GM21447 (cell line): ENCODE data around the gene APH1B.
"Not testable (repeated sequence)": the region's sequence is repeated elsewhere in the genome, so short reads cannot be mapped to it uniquely, and the experiment has no call there.

ENCODE experiments used
- ATAC-seq: cut with Tn5 transposase; IDR thresholded peaks from one replicate; pipeline ENCODE4 v1.9.1; 2021; ENCODE audit not compliant: unreplicated experiment

Gene APH1B

GRCh38 chr15:63295341-63295740 is 17.9 kb downstream of the APH1B start:
- no peak for ATAC-seq

GRCh38 chr15:63296195-63296594 is 18.8 kb downstream of the APH1B start:
- ATAC-seq, result no peak

- ATAC-seq, result no peak
These were observed 22.7 kb downstream of the APH1B start for GRCh38 chr15:63299943-63300575.

GRCh38 chr15:63301088-63301487 is 23.7 kb downstream of the APH1B start:
- no peak for ATAC-seq

- no peak for ATAC-seq
These were observed 27.9 kb downstream of the APH1B start for GRCh38 chr15:63305260-63305659.

GRCh38 chr15:63306492-63307073 is 29.2 kb downstream of the APH1B start:
- no peak for ATAC-seq

GRCh38 chr15:63308491-63308890 is 31.1 kb downstream of the APH1B start:
- ATAC-seq, result no peak

- ATAC-seq, result no peak
These were observed 31.5 kb downstream of the APH1B start for GRCh38 chr15:63308947-63309346.

- ATAC-seq, result no peak
These were observed 33.2 kb downstream of the APH1B start for GRCh38 chr15:63310646-63311045.

- ATAC-seq, result no peak
These were observed 34.9 kb downstream of the APH1B start for GRCh38 chr15:63312286-63312685.

GRCh38 chr15:63313825-63314224 is 36.4 kb downstream of the APH1B start:
- no peak for ATAC-seq

- ATAC-seq, result no peak
These were observed 37.0 kb downstream of the APH1B start for GRCh38 chr15:63314409-63314808.

- ATAC-seq, result no peak
These were observed 40.9 kb downstream of the APH1B start for GRCh38 chr15:63318344-63318743.

GRCh38 chr15:63319065-63319464 is 41.7 kb downstream of the APH1B start:
- no peak for ATAC-seq

- ATAC-seq, result not testable (repeated sequence)
These were observed 43.0 kb downstream of the APH1B start for GRCh38 chr15:63320446-63320845.

- not testable (repeated sequence) for ATAC-seq
These were observed 43.6 kb downstream of the APH1B start for GRCh38 chr15:63320981-63321380.

- ATAC-seq, result no peak
These were observed 44.1 kb downstream of the APH1B start for GRCh38 chr15:63321462-63321861.

GRCh38 chr15:63322541-63322940 is 45.1 kb downstream of the APH1B start:
- no peak for ATAC-seq

GRCh38 chr15:63323798-63324563 is 46.6 kb downstream of the APH1B start:
- ATAC-seq, result no peak

GRCh38 chr15:63324770-63325169 is 47.4 kb downstream of the APH1B start:
- no peak for ATAC-seq

- no peak for ATAC-seq
These were observed 50.4 kb downstream of the APH1B start for GRCh38 chr15:63327648-63328421.
